Measurements from ENCODE around the gene ATP5F1D. TPM values are rescaled to one million over a fixed set of nuclear protein-coding genes. Genes with fewer than 3 reads are reported as not detected.

The ATP5F1D gene
- total and polyA plus RNA-seq, 2 donors (not counting 3 experiments of a cell fraction or from before 2014, with no cell fraction given) = 167 to 192 TPM

DNA sequence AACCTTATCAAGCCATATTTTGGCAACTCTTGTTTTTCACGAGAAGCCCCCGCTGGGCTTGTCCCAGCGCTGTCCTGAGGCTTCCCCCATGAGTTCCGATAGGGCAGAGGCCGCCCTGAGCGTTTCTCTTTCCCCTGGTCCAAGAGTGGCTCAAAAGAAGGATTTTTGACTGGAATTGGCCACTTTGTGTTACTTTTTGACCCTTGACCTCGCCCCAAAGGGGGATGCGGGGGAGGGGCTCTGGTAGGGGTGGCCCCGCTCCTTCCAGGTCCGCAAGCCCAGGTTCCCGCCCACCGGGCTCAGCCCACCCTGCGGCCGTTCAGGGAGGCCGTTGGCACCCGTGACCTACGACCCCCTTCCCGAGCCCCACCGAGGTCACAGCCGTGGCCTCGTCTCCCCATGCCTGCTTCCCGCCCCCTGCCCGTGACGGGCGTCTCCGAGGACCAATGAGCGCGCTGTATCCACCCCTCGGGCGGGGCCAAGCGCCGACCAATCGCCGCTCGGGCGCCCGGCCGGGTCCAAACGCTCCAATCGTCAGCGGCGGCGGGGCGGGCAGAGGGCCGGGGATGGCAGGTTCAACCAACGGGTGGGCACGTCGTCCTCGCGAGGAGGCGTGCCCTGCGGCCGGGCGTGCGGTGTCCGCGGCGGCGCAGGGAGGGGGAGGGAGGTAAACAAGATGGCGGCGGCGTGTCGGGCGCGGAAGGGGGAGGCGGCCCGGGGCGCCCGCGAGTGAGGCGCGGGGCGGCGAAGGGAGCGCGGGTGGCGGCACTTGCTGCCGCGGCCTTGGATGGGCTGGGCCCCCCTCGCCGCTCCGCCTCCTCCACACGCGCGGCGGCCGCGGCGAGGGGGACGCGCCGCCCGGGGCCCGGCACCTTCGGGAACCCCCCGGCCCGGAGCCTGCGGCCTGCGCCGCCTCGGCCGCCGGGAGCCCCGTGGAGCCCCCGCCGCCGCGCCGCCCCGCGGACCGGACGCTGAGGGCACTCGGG is 36.1 kb upstream of the ATP5F1D start, which contains the start of gene STK11:
STK11 (plus strand) TSS at position 665 of the 986 bp plus-strand sequence. CDS start 1,136 bp downstream, outside the sequence.
- H3K9me3 ChIP-seq (replicated peaks; ENCODE audit: control insufficient read depth, insufficient read depth, low read length) = no peaks in the 10 kb centered on the region
- H2AFZ ChIP-seq (ENCODE audit: low read depth, low read length) = peak within 1 kb of the TSS; percentile 69
- H3K4me3 ChIP-seq (replicated peaks in 1 of 3; ENCODE audit: insufficient read depth in 1 of 3, low read depth in 1 of 3, low read length in 3 of 3) = peak within 1 kb of the TSS; percentile 76 to 88 (median 86)
- H3K27ac ChIP-seq (ENCODE audit: insufficient read depth, low read depth, low read length) = peak within 1 kb of the TSS; percentile 35
- H3K4me2 ChIP-seq (ENCODE audit: insufficient read depth, low read length) = peak within 1 kb of the TSS; percentile 77
- FAIRE-seq (peak; percentile 97), DNase-seq (ENCODE audit: low read depth, low spot score) (peak; percentile 97)
- no TSS peak for BruUV-seq (replicated peaks)
- intact Hi-C loops (cut with micrococcal nuclease) = loop anchor here (1.0 kb wide), 1 partner anchor 104 kb away; no protein-coding TSS in a partner anchor
- POLR2A ChIA-PET = no interaction called here
- H3K4me1 ChIP-seq (ENCODE audit: control insufficient read depth, extremely low read depth, insufficient read depth, low read length) = peaks cover 22% of the 10 kb centered on the region
- no peaks in the 10 kb centered on the region for H3K9me1 ChIP-seq (replicated peaks; ENCODE audit: control insufficient read depth, extremely low read depth, insufficient read depth, low read length)
- TF ChIP-seq MYC (IDR thresholded peaks at IDR 0.05; ENCODE audit: low read depth, low read length) = no peak
- TF ChIP-seq POLR2AphosphoS5 (IDR thresholded peaks at IDR 0.05; ENCODE audit: insufficient read depth, low read depth, low read length) = peak; percentile 79
- TF ChIP-seq GATA2 (IDR thresholded peaks at IDR 0.05; ENCODE audit: insufficient read depth, insufficient read length, low read depth, low read length) = no peak
- TF ChIP-seq EZH2 (IDR thresholded peaks at IDR 0.05; ENCODE audit: borderline replicate concordance, low read depth, low read length, severe bottlenecking) = no peak
- no peak for TF ChIP-seq JUN (IDR thresholded peaks at IDR 0.05; ENCODE audit: borderline replicate concordance, insufficient read depth, insufficient read length, low read depth)
- TF ChIP-seq, protein P1, sequence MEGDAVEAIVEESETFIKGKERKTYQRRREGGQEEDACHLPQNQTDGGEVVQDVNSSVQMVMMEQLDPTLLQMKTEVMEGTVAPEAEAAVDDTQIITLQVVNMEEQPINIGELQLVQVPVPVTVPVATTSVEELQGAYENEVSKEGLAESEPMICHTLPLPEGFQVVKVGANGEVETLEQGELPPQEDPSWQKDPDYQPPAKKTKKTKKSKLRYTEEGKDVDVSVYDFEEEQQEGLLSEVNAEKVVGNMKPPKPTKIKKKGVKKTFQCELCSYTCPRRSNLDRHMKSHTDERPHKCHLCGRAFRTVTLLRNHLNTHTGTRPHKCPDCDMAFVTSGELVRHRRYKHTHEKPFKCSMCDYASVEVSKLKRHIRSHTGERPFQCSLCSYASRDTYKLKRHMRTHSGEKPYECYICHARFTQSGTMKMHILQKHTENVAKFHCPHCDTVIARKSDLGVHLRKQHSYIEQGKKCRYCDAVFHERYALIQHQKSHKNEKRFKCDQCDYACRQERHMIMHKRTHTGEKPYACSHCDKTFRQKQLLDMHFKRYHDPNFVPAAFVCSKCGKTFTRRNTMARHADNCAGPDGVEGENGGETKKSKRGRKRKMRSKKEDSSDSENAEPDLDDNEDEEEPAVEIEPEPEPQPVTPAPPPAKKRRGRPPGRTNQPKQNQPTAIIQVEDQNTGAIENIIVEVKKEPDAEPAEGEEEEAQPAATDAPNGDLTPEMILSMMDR (IDR thresholded peaks at IDR 0.05; ENCODE audit: extremely low read depth in 1 of 2, insufficient read depth in 1 of 2, low read depth in 1 of 2, low read length in 2 of 2) = no peak
- TF ChIP-seq FOS (IDR thresholded peaks at IDR 0.05; ENCODE audit: borderline replicate concordance, insufficient read depth, low read length) = no peak
- peak; percentile 64 for TF ChIP-seq POLR2A (IDR thresholded peaks at IDR 0.05; ENCODE audit: low read depth, low read length)
- TF ChIP-seq, protein P2, sequence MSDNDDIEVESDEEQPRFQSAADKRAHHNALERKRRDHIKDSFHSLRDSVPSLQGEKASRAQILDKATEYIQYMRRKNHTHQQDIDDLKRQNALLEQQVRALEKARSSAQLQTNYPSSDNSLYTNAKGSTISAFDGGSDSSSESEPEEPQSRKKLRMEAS (IDR thresholded peaks at IDR 0.05; ENCODE audit: insufficient read depth, insufficient read length) = no peak
- CTCF ChIA-PET = interaction anchor here (1.0 kb wide), 1 partner anchor 10 kb away, joined by 4 read pairs; no protein-coding TSS in a partner anchor
- H3K27me3 ChIP-seq (ENCODE audit: control insufficient read depth in 2 of 2, insufficient read depth in 2 of 2, low read length in 2 of 2) = no peaks in the 10 kb centered on the region
- peak within 1 kb of the TSS; percentile 79 for H3K9ac ChIP-seq (replicated peaks; ENCODE audit: extremely low read depth, insufficient read depth, low read length)
- H4K20me1 ChIP-seq (replicated peaks; ENCODE audit: control insufficient read depth, extremely low read depth, insufficient read depth, low read length) = no peaks in the 10 kb centered on the region
- peaks cover 42% of the 10 kb centered on the region for H3K79me2 ChIP-seq (ENCODE audit: control insufficient read depth, insufficient read depth, low read length)
- H3K36me3 ChIP-seq (ENCODE audit: control insufficient read depth in 2 of 2, extremely low read depth in 1 of 2, insufficient read depth in 2 of 2, low read length in 2 of 2) = peaks cover 0 to 4% of the 10 kb centered on the region in 2 experiments
- dilution Hi-C loops (cut with MboI; ENCODE audit: extremely low pct_ligation_motif_present, low sequenced_read_pairs) = no loop called here

All from endothelial cell of umbilical vein (primary cell).